PFSK-1 (cell line): ENCODE measurements around the gene NRP2.

Experiments used
- POLR2AphosphoS5 ChIP-seq: IDR thresholded peaks from 2 replicates; pipeline ENCODE4 v1.6.1; 2012; ENCODE audit warnings: low read depth, mild to moderate bottlenecking, control low read depth, low read length, moderate library complexity
- TAF1 ChIP-seq: IDR thresholded peaks from 2 replicates; pipeline ENCODE4 v1.6.1; 2012; ENCODE audit warnings: low read length, control low read depth, borderline replicate concordance; ENCODE audit not compliant: insufficient read depth

DNA sequence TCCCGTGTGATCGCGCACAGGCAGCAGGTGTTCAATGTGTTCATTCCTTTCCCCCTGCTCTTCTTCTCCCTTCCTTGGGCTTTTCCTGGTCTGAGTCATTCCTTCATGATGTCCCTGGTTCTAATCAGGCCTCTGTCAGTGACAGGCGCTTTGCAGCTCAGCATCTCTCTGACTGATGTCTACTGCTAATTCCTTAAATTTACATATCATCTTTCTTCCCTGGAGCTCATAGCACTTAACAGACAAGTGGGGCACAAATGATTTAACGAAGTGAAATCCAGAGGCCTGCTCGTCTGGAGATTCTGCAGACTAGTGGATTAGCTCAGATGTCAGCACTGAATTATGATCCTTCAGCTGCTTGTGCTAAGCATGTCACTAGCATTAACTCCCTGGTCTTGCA is 77.9 kb downstream of the NRP2 start:
- TF ChIP-seq POLR2AphosphoS5 (no peak), TAF1 (no peak)
